Body of pancreas (tissue), 4 donors: ENCODE data around the gene ASCC1. TPM values are rescaled to one million over a fixed set of nuclear protein-coding genes. Genes with fewer than 3 reads are reported as not detected.

Experiments
- ATAC-seq: fragments of 150-250 bp; one replicate; pipeline ENCODE4 v1.9.1; 2016
- DNase-seq, 4 donors: peaks; one replicate each; pipeline ENCODE4 v3.0.0-alpha.2; 2019
- H3K27ac ChIP-seq, 4 donors: fragments of 200-600 bp; sonication (generic); 1 replicate in 3 of 4; 2 replicates in 1 of 4; pipeline versions ENCODE4 v1.5.1 to v1.6.1; 2016 to 2019; ENCODE audit warnings: mild to moderate bottlenecking in 1 of 4, mixed read lengths in 1 of 4, moderate library complexity in 1 of 4
- H3K27me3 ChIP-seq, 2 donors: fragments of 200-600 bp; sonication (generic); one replicate each; pipeline ENCODE4 v1.6.0; 2016; ENCODE audit warnings: mild to moderate bottlenecking in 1 of 2
- H3K36me3 ChIP-seq, 2 donors: fragments of 200-600 bp; sonication (generic); replicated peaks in 1 of 2; 2 replicates each; pipeline ENCODE4 v1.5.1; 2016; ENCODE audit warnings: low read depth in 2 of 2; ENCODE audit not compliant: insufficient read depth in 1 of 2
- H3K4me1 ChIP-seq: fragments of 200-600 bp; sonication (generic); one replicate; pipeline ENCODE4 v1.6.0; 2016
- H3K4me3 ChIP-seq, 2 donors: fragments of 200-600 bp; sonication (generic); 1 replicate in 1 of 2; 2 replicates in 1 of 2; pipeline ENCODE4 v1.5.1; 2016 to 2019
- H3K9me3 ChIP-seq, 3 donors: fragments of 200-600 bp; sonication (generic); 1 replicate in 2 of 3; 2 replicates in 1 of 3; pipeline ENCODE4 v1.5.1; 2016
- CTCF ChIP-seq, 7 experiments: fragments of 450-650 bp in 4 of 7; fragments of 200-600 bp in 3 of 7; sonication (generic) in 3 of 7; IDR thresholded peaks; one replicate each; pipeline ENCODE4 v1.5.1; 2016 to 2019; ENCODE audit warnings: antibody characterized with exemption in 7 of 7
- POLR2A ChIP-seq, 3 donors: fragments of 450-650 bp; IDR thresholded peaks; one replicate each; pipeline ENCODE4 v1.6.1; 2016; ENCODE audit warnings: antibody characterized with exemption in 3 of 3, mild to moderate bottlenecking in 2 of 3
- WGBS, 2 donors: methylation state at CpG; one replicate each; pipeline ENCODE4 v1.1.5; 2017; 5-methylcytosine and 5-hydroxymethylcytosine counted together
- intact Hi-C: fragments of 100-400 bp; cut with DNase I; formaldehyde crosslinking; loops from one replicate; pipeline ENCODE4 v1.15.1; 2023
- total RNA-seq, 2 donors: library from RNA; depleted of rRNA; stranded (reverse); fragments of >200 nt; gene quantifications; one replicate each; pipeline ENCODE4 v1.1.0, GENCODE V29; 2016

The ASCC1 gene
- total RNA-seq, 2 donors from 2014 or later: 16.1 to 17.1 TPM

- H3K27me3 ChIP-seq: peaks cover 0 to 20% of the 10 kb centered on the region in 2 donors
- H3K4me3 ChIP-seq: no peak overlapping the region
- H3K27ac ChIP-seq: no peak overlapping the region
- H3K36me3 ChIP-seq: no peaks in the 10 kb centered on the region
- H3K4me1 ChIP-seq: peaks cover 17% of the 10 kb centered on the region
- intact Hi-C loops: no loop called here
- no peak for DNase-seq
- H3K9me3 ChIP-seq: no peaks in the 10 kb centered on the region
- 92 to 95% methylated on average over 6 of the region's 6 CpGs for WGBS, 2 donors
- no peak for ATAC-seq
- TF ChIP-seq POLR2A (IDR thresholded peaks at IDR 0.05) (no peak), CTCF (IDR thresholded peaks at IDR 0.05) (no peak)
Observed at GRCh38 chr10:72085166-72085565, 130.9 kb downstream of the ASCC1 start.

- no peak for ATAC-seq
- WGBS, 2 donors: 84 to 87% methylated on average over 11 to 16 of the region's 16 CpGs
Observed at GRCh38 chr10:72083790-72084459, 132.2 kb downstream of the ASCC1 start.

GRCh38 chr10:72082856-72083789 is 133.0 kb downstream of the ASCC1 start:
- Histone ChIP-seq H3K9me3 (no peaks in the 10 kb centered on the region), H3K27me3 (peaks cover 0 to 11% of the 10 kb centered on the region in 2 donors), H3K27ac (no peak overlapping the region), H3K4me1 (peaks cover 13% of the 10 kb centered on the region), H3K4me3 (no peak overlapping the region), H3K36me3 (no peaks in the 10 kb centered on the region)
- ATAC-seq: no peak
- TF ChIP-seq POLR2A (IDR thresholded peaks at IDR 0.05): no peak
- TF ChIP-seq CTCF (IDR thresholded peaks at IDR 0.05): no peak
- WGBS, 2 donors: 91 to 92% methylated on average over 5 to 6 of the region's 6 CpGs
- intact Hi-C loops: no loop called here
- DNase-seq: no peak

More at GRCh38 chr10:72083790-72084459, 132.2 kb downstream of the ASCC1 start:
- intact Hi-C loops: no loop called here
- Histone ChIP-seq H3K4me3 (no peak overlapping the region), H3K36me3 (no peaks in the 10 kb centered on the region), H3K4me1 (peaks cover 17% of the 10 kb centered on the region), H3K9me3 (no peaks in the 10 kb centered on the region), H3K27me3 (peaks cover 0 to 19% of the 10 kb centered on the region in 2 donors), H3K27ac (no peak overlapping the region)
- TF ChIP-seq POLR2A (IDR thresholded peaks at IDR 0.05): no peak
- no peak for TF ChIP-seq CTCF (IDR thresholded peaks at IDR 0.05)
- DNase-seq: no peak

GRCh38 chr10:72081772-72082590 is 134.1 kb downstream of the ASCC1 start:
- H3K27ac ChIP-seq: no peak overlapping the region
- no peaks in the 10 kb centered on the region for H3K36me3 ChIP-seq
- ATAC-seq: no peak
- peaks cover 1% of the 10 kb centered on the region for H3K4me1 ChIP-seq
- TF ChIP-seq CTCF (IDR thresholded peaks at IDR 0.05): no peak
- no peak for TF ChIP-seq POLR2A (IDR thresholded peaks at IDR 0.05)
- intact Hi-C loops: no loop called here
- no peaks in the 10 kb centered on the region for H3K27me3 ChIP-seq
- no peaks in the 10 kb centered on the region for H3K9me3 ChIP-seq
- WGBS, 2 donors: 76 to 78% methylated on average over 14 of the region's 14 CpGs
- H3K4me3 ChIP-seq: no peak overlapping the region
- no peak for DNase-seq
